WTC11 (cell line): ENCODE data around the gene B3GNT9. TPM values are rescaled to one million over a fixed set of nuclear protein-coding genes. Genes with fewer than 3 reads are reported as not detected.
A peak's percentile ranks its signal among the peaks of the same experiment; 100 is the strongest.

ENCODE experiments used
- CTCF ChIP-seq: fragments of 200-600 bp; IDR thresholded peaks from 2 replicates; pipeline ENCODE4 v1.8.0; 2022; ENCODE audit warnings: antibody characterized with exemption
- E2F5 ChIP-seq: sonication (generic); formaldehyde crosslinking; IDR thresholded peaks from 2 replicates; pipeline ENCODE4 v1.8.1; 2022; ENCODE audit warnings: mild to moderate bottlenecking, moderate library complexity, missing genetic modification reagents
- FOXK1 ChIP-seq: sonication (generic); formaldehyde crosslinking; IDR thresholded peaks from 2 replicates; pipeline ENCODE4 v1.8.0; 2022; ENCODE audit warnings: mild to moderate bottlenecking, moderate library complexity, missing genetic modification reagents
- IRF1 ChIP-seq: sonication (generic); formaldehyde crosslinking; IDR thresholded peaks from 2 replicates; pipeline ENCODE4 v1.8.0; 2023; ENCODE audit warnings: missing genetic modification reagents
- JAZF1 ChIP-seq: fragments of 250-450 bp; sonication (Bioruptor Pico); IDR thresholded peaks from 2 replicates; pipeline ENCODE4 v1.9.0; 2021; ENCODE audit warnings: moderate library complexity, mild to moderate bottlenecking, inconsistent platforms
- KAT7 ChIP-seq: sonication (generic); formaldehyde crosslinking; IDR thresholded peaks from 2 replicates; pipeline ENCODE4 v1.8.1; 2023; ENCODE audit warnings: missing genetic modification reagents, mild to moderate bottlenecking, borderline replicate concordance
- MYBL2 ChIP-seq: sonication (generic); formaldehyde crosslinking; IDR thresholded peaks from 2 replicates; pipeline ENCODE4 v1.8.1; 2023; ENCODE audit warnings: mild to moderate bottlenecking, moderate library complexity, missing genetic modification reagents
- NFE2L1 ChIP-seq: sonication (generic); formaldehyde crosslinking; IDR thresholded peaks from 2 replicates; pipeline ENCODE4 v1.8.1; 2023; ENCODE audit warnings: missing genetic modification reagents
- NFYB ChIP-seq: sonication (generic); formaldehyde crosslinking; conservative IDR thresholded peaks from 2 replicates; pipeline ENCODE4 v1.8.0; 2022; ENCODE audit warnings: low read depth, missing genetic modification reagents
- NR3C1 ChIP-seq: sonication (generic); formaldehyde crosslinking; conservative IDR thresholded peaks from 2 replicates; pipeline ENCODE4 v1.8.1; 2023; ENCODE audit warnings: low read depth, mild to moderate bottlenecking, missing genetic modification reagents
- PRDM15 ChIP-seq: sonication (generic); formaldehyde crosslinking; IDR thresholded peaks from 2 replicates; pipeline ENCODE4 v1.8.0; 2022; ENCODE audit warnings: missing genetic modification reagents
- RELA ChIP-seq: sonication (generic); formaldehyde crosslinking; IDR thresholded peaks from 2 replicates; pipeline ENCODE4 v1.8.1; 2022; ENCODE audit warnings: missing genetic modification reagents, mild to moderate bottlenecking, borderline replicate concordance
- TP53 ChIP-seq: sonication (generic); formaldehyde crosslinking; IDR thresholded peaks from 2 replicates; pipeline ENCODE4 v1.8.1; 2023; ENCODE audit warnings: mild to moderate bottlenecking, missing genetic modification reagents
- USF1 ChIP-seq: sonication (generic); formaldehyde crosslinking; IDR thresholded peaks from 2 replicates; pipeline ENCODE4 v1.8.0; 2022; ENCODE audit warnings: mild to moderate bottlenecking, missing genetic modification reagents
- ZNF219 ChIP-seq: sonication (generic); formaldehyde crosslinking; IDR thresholded peaks from 2 replicates; pipeline ENCODE4 v1.8.0; 2023; ENCODE audit warnings: missing genetic modification reagents, mild to moderate bottlenecking, borderline replicate concordance
- ZNF263 ChIP-seq: sonication (generic); formaldehyde crosslinking; IDR thresholded peaks from 2 replicates; pipeline ENCODE4 v1.8.1; 2022; ENCODE audit warnings: low read depth, mild to moderate bottlenecking, moderate library complexity, missing genetic modification reagents
- ZNF396 ChIP-seq: fragments of 250-450 bp; sonication (Bioruptor Pico); IDR thresholded peaks from 2 replicates; pipeline ENCODE4 v1.8.0; 2021; ENCODE audit warnings: mild to moderate bottlenecking, moderate library complexity, borderline replicate concordance
- ZNF416 ChIP-seq: fragments of 250-450 bp; sonication (Bioruptor Pico); IDR thresholded peaks from 2 replicates; pipeline ENCODE4 v1.9.0; 2021; ENCODE audit warnings: mild to moderate bottlenecking, inconsistent platforms
- ZNF512 ChIP-seq: sonication (generic); formaldehyde crosslinking; IDR thresholded peaks from 2 replicates; pipeline ENCODE4 v1.8.1; 2022; ENCODE audit warnings: missing genetic modification reagents, borderline replicate concordance
- total RNA-seq: library from RNA; stranded (reverse); gene quantifications from 3 replicates; pipeline ENCODE4 v1.2.3, GENCODE V29; 2021
- TF ChIP-seq, protein P1 (sequence below): sonication (generic); formaldehyde crosslinking; IDR thresholded peaks from 2 replicates; pipeline ENCODE4 v1.8.1; 2023; ENCODE audit warnings: mild to moderate bottlenecking, missing genetic modification reagents, moderate library complexity
- TF ChIP-seq, protein P2 (sequence below): sonication (generic); formaldehyde crosslinking; IDR thresholded peaks from 2 replicates; pipeline ENCODE4 v1.8.1; 2023; ENCODE audit warnings: mild to moderate bottlenecking, missing genetic modification reagents
- TF ChIP-seq, protein P3 (sequence below): sonication (generic); formaldehyde crosslinking; IDR thresholded peaks from 2 replicates; pipeline ENCODE4 v1.8.1; 2022; ENCODE audit warnings: low read depth, mild to moderate bottlenecking, moderate library complexity, missing genetic modification reagents, borderline replicate concordance
- TF ChIP-seq, protein P4 (sequence below): sonication (generic); formaldehyde crosslinking; IDR thresholded peaks from 2 replicates; pipeline ENCODE4 v1.8.0; 2022; ENCODE audit warnings: mild to moderate bottlenecking, missing genetic modification reagents
- TF ChIP-seq, protein P5 (sequence below): sonication (generic); formaldehyde crosslinking; IDR thresholded peaks from 2 replicates; pipeline ENCODE4 v1.8.0; 2022; ENCODE audit warnings: mild to moderate bottlenecking, missing genetic modification reagents

Gene B3GNT9
- total RNA-seq, 1 experiment from 2014 or later: 6.4 TPM

DNA sequence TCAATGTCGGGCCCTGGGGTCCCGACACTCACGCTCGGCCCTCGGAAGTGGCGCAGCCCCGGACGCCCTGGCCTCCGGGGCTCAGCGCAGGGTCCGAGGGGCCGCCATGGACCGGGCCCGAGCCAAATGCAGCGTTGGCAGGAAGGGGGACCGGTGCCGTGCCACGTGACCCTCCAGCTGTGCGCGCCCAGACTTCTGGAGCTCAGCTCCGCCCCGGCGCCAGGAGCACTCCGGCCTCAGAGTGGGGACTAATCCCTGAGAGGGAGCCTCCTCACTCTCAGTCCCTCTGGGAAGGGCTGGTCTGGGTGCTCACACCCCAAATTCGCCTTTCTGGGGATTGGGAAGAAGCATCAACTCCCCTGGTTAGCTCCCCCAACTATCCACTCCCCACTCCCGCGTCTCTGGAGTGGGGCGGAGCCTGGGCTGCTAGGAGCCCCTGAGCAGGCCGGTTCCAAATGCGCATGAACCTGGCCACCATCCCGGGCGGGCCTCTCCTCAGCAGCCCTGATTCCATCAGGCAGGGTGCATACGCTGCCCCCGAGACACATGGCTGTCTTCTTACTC lies at the start of gene B3GNT9 (continued):
- no peak for TF ChIP-seq ZNF396 (CRISPR knock-in tag)
- TF ChIP-seq NFYB (CRISPR knock-in tag): no peak
- TF ChIP-seq, protein P1, sequence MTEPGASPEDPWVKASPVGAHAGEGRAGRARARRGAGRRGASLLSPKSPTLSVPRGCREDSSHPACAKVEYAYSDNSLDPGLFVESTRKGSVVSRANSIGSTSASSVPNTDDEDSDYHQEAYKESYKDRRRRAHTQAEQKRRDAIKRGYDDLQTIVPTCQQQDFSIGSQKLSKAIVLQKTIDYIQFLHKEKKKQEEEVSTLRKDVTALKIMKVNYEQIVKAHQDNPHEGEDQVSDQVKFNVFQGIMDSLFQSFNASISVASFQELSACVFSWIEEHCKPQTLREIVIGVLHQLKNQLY (CRISPR knock-in tag): no peak
- TF ChIP-seq ZNF512 (CRISPR knock-in tag): no peak
- TF ChIP-seq TP53 (CRISPR knock-in tag): peak; percentile 19; the same call in 1 of the 2 replicates
- TF ChIP-seq, protein P2, sequence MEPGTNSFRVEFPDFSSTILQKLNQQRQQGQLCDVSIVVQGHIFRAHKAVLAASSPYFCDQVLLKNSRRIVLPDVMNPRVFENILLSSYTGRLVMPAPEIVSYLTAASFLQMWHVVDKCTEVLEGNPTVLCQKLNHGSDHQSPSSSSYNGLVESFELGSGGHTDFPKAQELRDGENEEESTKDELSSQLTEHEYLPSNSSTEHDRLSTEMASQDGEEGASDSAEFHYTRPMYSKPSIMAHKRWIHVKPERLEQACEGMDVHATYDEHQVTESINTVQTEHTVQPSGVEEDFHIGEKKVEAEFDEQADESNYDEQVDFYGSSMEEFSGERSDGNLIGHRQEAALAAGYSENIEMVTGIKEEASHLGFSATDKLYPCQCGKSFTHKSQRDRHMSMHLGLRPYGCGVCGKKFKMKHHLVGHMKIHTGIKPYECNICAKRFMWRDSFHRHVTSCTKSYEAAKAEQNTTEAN: no peak
- TF ChIP-seq E2F5 (CRISPR knock-in tag): no peak; the same call in 1 of the 2 replicates
- TF ChIP-seq FOXK1 (CRISPR knock-in tag): no peak
- TF ChIP-seq NFE2L1 (CRISPR knock-in tag): 0 out of 2 replicates have a peak, but pooled peaks have one; percentile 44
- TF ChIP-seq, protein P3, sequence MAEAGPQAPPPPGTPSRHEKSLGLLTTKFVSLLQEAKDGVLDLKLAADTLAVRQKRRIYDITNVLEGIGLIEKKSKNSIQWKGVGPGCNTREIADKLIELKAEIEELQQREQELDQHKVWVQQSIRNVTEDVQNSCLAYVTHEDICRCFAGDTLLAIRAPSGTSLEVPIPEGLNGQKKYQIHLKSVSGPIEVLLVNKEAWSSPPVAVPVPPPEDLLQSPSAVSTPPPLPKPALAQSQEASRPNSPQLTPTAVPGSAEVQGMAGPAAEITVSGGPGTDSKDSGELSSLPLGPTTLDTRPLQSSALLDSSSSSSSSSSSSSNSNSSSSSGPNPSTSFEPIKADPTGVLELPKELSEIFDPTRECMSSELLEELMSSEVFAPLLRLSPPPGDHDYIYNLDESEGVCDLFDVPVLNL: no peak
- no peak for TF ChIP-seq JAZF1 (CRISPR knock-in tag)
- TF ChIP-seq ZNF416: no peak
- TF ChIP-seq RELA (CRISPR knock-in tag): no peak
- TF ChIP-seq ZNF219 (CRISPR knock-in tag): 0 out of 2 replicates have a peak, but pooled peaks have one; percentile 0
- TF ChIP-seq, protein P4, sequence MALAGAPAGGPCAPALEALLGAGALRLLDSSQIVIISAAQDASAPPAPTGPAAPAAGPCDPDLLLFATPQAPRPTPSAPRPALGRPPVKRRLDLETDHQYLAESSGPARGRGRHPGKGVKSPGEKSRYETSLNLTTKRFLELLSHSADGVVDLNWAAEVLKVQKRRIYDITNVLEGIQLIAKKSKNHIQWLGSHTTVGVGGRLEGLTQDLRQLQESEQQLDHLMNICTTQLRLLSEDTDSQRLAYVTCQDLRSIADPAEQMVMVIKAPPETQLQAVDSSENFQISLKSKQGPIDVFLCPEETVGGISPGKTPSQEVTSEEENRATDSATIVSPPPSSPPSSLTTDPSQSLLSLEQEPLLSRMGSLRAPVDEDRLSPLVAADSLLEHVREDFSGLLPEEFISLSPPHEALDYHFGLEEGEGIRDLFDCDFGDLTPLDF (CRISPR knock-in tag): no peak
- no peak for TF ChIP-seq IRF1 (CRISPR knock-in tag)
- no peak for TF ChIP-seq CTCF
- no peak for TF ChIP-seq PRDM15 (CRISPR knock-in tag)
- peak; percentile 96 for TF ChIP-seq USF1
- no peak for TF ChIP-seq MYBL2 (CRISPR knock-in tag)
- TF ChIP-seq KAT7 (CRISPR knock-in tag): 0 out of 2 replicates have a peak, but pooled peaks have one; percentile 16
- TF ChIP-seq NR3C1 (CRISPR knock-in tag): no peak
- TF ChIP-seq ZNF263 (CRISPR knock-in tag): peak; percentile 59; the same call in 1 of the 2 replicates
- TF ChIP-seq, protein P5, sequence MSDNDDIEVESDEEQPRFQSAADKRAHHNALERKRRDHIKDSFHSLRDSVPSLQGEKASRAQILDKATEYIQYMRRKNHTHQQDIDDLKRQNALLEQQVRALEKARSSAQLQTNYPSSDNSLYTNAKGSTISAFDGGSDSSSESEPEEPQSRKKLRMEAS (CRISPR knock-in tag): peak; percentile 75
